ENCODE results near the gene MICU2.

The MICU2 gene

DNA sequence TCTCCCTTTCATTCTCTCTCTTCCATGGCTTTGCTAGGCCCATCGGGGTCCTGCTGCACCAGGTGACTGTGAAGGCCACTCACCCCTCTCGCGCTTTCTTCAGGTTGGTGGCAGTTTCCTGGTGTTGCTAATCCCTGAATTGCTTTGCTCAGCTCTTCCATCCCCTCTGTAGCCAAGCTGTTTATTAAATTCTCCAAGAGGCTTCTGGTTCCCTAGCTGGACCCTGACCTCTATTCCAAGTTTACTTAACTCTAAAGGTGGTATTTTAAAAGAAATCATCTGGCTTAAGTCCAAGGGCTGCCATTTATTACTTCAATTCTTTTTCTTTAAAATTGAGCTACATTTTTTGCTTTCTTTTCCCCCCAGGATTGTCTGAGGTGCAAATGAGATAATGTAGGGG, 32.7 kb upstream of the MICU2 start:
- TF ChIP-seq SIN3A (IDR thresholded peaks at IDR 0.05; ENCODE audit: borderline replicate concordance, insufficient read depth, low read length) (no peak), TAF1 (IDR thresholded peaks at IDR 0.05; ENCODE audit: borderline replicate concordance, insufficient read depth, low read length) (no peak), POLR2AphosphoS5 (IDR thresholded peaks at IDR 0.05; ENCODE audit: low read depth, low read length) (no peak), FOXP2 (optimal IDR thresholded peaks at IDR 0.05; ENCODE audit: borderline replicate concordance, extremely low read depth, extremely low read length, insufficient read depth) (no peak), REST (IDR thresholded peaks at IDR 0.05; ENCODE audit: insufficient read depth in 1 of 2, low read depth in 2 of 2, low read length in 2 of 2) (no peak)

GRCh38 chr13:21632196-21632595, 28.2 kb upstream of the MICU2 start:
- TF ChIP-seq FOXP2 (optimal IDR thresholded peaks at IDR 0.05; ENCODE audit: borderline replicate concordance, extremely low read depth, extremely low read length, insufficient read depth) (no peak), POLR2AphosphoS5 (IDR thresholded peaks at IDR 0.05; ENCODE audit: low read depth, low read length) (no peak), TAF1 (IDR thresholded peaks at IDR 0.05; ENCODE audit: borderline replicate concordance, insufficient read depth, low read length) (no peak)

DNA sequence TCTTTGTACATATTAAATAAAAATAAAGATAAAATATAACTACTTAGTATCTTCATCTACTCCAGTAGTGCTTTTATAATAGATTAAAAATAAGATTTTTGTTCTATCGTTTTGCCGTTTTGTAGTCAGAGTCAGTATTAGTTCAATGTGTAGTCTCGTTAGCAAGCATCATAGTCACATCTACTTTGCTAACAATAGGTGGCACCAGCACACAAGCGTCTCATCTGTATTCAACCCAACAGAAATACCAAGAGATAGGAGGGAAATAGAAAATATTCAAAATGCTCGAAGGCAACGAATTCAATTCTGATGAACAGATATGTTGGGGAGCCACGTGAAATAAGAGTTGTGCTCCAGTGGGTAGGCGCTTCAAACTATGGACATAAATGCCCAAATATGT, 21.4 kb upstream of the MICU2 start:
- TF ChIP-seq REST (IDR thresholded peaks at IDR 0.05; ENCODE audit: insufficient read depth in 1 of 2, low read depth in 2 of 2, low read length in 2 of 2) (no peak), FOXP2 (optimal IDR thresholded peaks at IDR 0.05; ENCODE audit: borderline replicate concordance, extremely low read depth, extremely low read length, insufficient read depth) (no peak), TAF1 (IDR thresholded peaks at IDR 0.05; ENCODE audit: borderline replicate concordance, insufficient read depth, low read length) (no peak), SIN3A (IDR thresholded peaks at IDR 0.05; ENCODE audit: borderline replicate concordance, insufficient read depth, low read length) (no peak), POLR2AphosphoS5 (IDR thresholded peaks at IDR 0.05; ENCODE audit: low read depth, low read length) (no peak)

DNA sequence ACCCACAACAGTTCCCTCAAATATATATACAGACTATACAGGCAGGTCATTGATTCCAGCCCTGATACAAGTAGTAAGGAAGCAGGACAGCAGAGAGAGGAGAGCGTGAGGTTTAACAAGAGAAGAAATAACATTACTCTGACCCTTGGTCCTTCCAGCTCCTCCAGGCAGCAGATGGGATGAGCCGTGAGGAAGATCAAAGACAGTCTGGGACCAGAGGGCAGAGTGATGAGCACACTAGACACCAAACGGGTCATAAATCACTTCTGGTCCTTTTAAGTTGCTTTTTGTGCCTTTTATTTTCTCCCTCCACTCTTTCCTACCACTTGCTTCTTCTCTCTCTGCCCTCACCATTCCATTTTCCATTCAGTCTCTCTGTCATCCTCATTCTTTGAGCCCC, 16.9 kb upstream of the MICU2 start:
- TF ChIP-seq SIN3A (IDR thresholded peaks at IDR 0.05; ENCODE audit: borderline replicate concordance, insufficient read depth, low read length) (no peak), POLR2AphosphoS5 (IDR thresholded peaks at IDR 0.05; ENCODE audit: low read depth, low read length) (no peak), FOXP2 (optimal IDR thresholded peaks at IDR 0.05; ENCODE audit: borderline replicate concordance, extremely low read depth, extremely low read length, insufficient read depth) (no peak), TAF1 (IDR thresholded peaks at IDR 0.05; ENCODE audit: borderline replicate concordance, insufficient read depth, low read length) (no peak), REST (IDR thresholded peaks at IDR 0.05; ENCODE audit: insufficient read depth in 1 of 2, low read depth in 2 of 2, low read length in 2 of 2) (no peak)

- TF ChIP-seq TAF1 (IDR thresholded peaks at IDR 0.05; ENCODE audit: borderline replicate concordance, insufficient read depth, low read length) (no peak), FOXP2 (optimal IDR thresholded peaks at IDR 0.05; ENCODE audit: borderline replicate concordance, extremely low read depth, extremely low read length, insufficient read depth) (no peak), SIN3A (IDR thresholded peaks at IDR 0.05; ENCODE audit: borderline replicate concordance, insufficient read depth, low read length) (no peak), POLR2AphosphoS5 (IDR thresholded peaks at IDR 0.05; ENCODE audit: low read depth, low read length) (no peak), REST (IDR thresholded peaks at IDR 0.05; ENCODE audit: insufficient read depth in 1 of 2, low read depth in 2 of 2, low read length in 2 of 2) (no peak)
Observed at GRCh38 chr13:21619633-21620220, 15.8 kb upstream of the MICU2 start.

Data from PFSK-1 (cell line).